NCI-H69 (cell line): ENCODE results near the gene ADAMTS5.

ENCODE experiments used
- DNase-seq: peaks from one replicate; lab custom pipeline; 2025; lab: John Stamatoyannopoulos, UW

The ADAMTS5 gene

GRCh38 chr21:26887251-26887650 lies 79.6 kb downstream of the ADAMTS5 start:
- DNase-seq, result no peak

- no peak for DNase-seq
Observed at GRCh38 chr21:26884436-26884835, 82.5 kb downstream of the ADAMTS5 start.

- DNase-seq, result no peak
Observed at GRCh38 chr21:26883768-26884167, 83.1 kb downstream of the ADAMTS5 start.

- DNase-seq, result peak; percentile 4
Observed at GRCh38 chr21:26881504-26882228, 85.2 kb downstream of the ADAMTS5 start.

GRCh38 chr21:26877018-26877417 lies 89.9 kb downstream of the ADAMTS5 start:
- no peak for DNase-seq

- no peak for DNase-seq
Observed at GRCh38 chr21:26874347-26874746, 92.5 kb downstream of the ADAMTS5 start.
